SK-N-SH (cell line): ENCODE data around the gene SPTBN2.

ENCODE experiments used
- CTCF ChIP-seq: fragments of 200-600 bp; sonication (generic); IDR thresholded peaks from 2 replicates; pipeline ENCODE4 v1.6.1; 2017; ENCODE audit warnings: antibody characterized with exemption, mild to moderate bottlenecking, moderate library complexity
- TEAD4 ChIP-seq: IDR thresholded peaks from 2 replicates; pipeline ENCODE4 v1.4.0; 2012; ENCODE audit warnings: mild to moderate bottlenecking, borderline replicate concordance; ENCODE audit not compliant: insufficient read depth

GRCh38 chr11:66696146-66696545 is 32.9 kb downstream of the SPTBN2 start:
- TF ChIP-seq CTCF, result no peak
- no peak for TF ChIP-seq TEAD4
